Embryonic facial prominence (tissue), 1 donor: ENCODE results near the gene FBXL16.

Experiments used
- DNase-seq: peaks from one replicate; pipeline ENCODE4 v3.0.0-alpha.2; 2016; ENCODE audit errors: extremely low spot score

FBXL16 gene

GRCh38 chr16:678209-678857, 27.3 kb downstream of the FBXL16 start:
- DNase-seq, result no peak

- DNase-seq, result no peak
Observed at GRCh38 chr16:677316-678190, 28.0 kb downstream of the FBXL16 start.

- no peak for DNase-seq
Observed at GRCh38 chr16:676913-677312, 28.7 kb downstream of the FBXL16 start.

GRCh38 chr16:676565-676902, 29.1 kb downstream of the FBXL16 start:
- DNase-seq, result no peak

GRCh38 chr16:675884-676564, 29.6 kb downstream of the FBXL16 start:
- DNase-seq, result no peak

- DNase-seq, result no peak
Observed at GRCh38 chr16:674968-675883, 30.4 kb downstream of the FBXL16 start, which contains the start of gene RHBDL1. TSS of gene RHBDL1 (plus strand) at chr16:675671. CDS start at chr16:675791, 120 bp downstream.

GRCh38 chr16:674214-674881, 31.3 kb downstream of the FBXL16 start:
- no peak for DNase-seq

GRCh38 chr16:673399-673991, 32.1 kb downstream of the FBXL16 start:
- no peak for DNase-seq

GRCh38 chr16:672851-673250, 32.8 kb downstream of the FBXL16 start:
- DNase-seq, result no peak

GRCh38 chr16:672371-672770, 33.2 kb downstream of the FBXL16 start:
- no peak for DNase-seq

- no peak for DNase-seq
Observed at GRCh38 chr16:671353-672131, 34.1 kb downstream of the FBXL16 start.

GRCh38 chr16:670485-671352, 34.9 kb downstream of the FBXL16 start:
- DNase-seq, result no peak

GRCh38 chr16:669666-670065, 35.9 kb downstream of the FBXL16 start:
- no peak for DNase-seq

GRCh38 chr16:668519-669171, 37.0 kb downstream of the FBXL16 start:
- no peak for DNase-seq

- peak; percentile 83 for DNase-seq
Observed at GRCh38 chr16:667780-668518, 37.7 kb downstream of the FBXL16 start, which contains the start of gene RHOT2. TSS of gene RHOT2 (plus strand) at chr16:668132. CDS start at chr16:668200, 68 bp downstream.

- no peak for DNase-seq
Observed at GRCh38 chr16:667113-667779, 38.4 kb downstream of the FBXL16 start.

GRCh38 chr16:666572-666971, 39.0 kb downstream of the FBXL16 start:
- DNase-seq, result no peak
